ENCODE data around the gene THRB. TPM values are rescaled to one million over a fixed set of nuclear protein-coding genes. Genes with fewer than 3 reads are reported as not detected.

THRB gene
- polyA plus RNA-seq, 1 of the 3 experiments (the other 2 are of a cell fraction): 0.02 TPM

GRCh38 chr3:24503616-24504113 is 9.0 kb upstream of the THRB start:
- TF ChIP-seq POLR2AphosphoS5 (IDR thresholded peaks at IDR 0.05; ENCODE audit: low read depth, low read length) (no peak), EP300 (IDR thresholded peaks at IDR 0.05; ENCODE audit: borderline replicate concordance in 1 of 2, low read depth in 1 of 2, low read length in 1 of 2) (no peak), GABPA (IDR thresholded peaks at IDR 0.05; ENCODE audit: low read depth) (no peak), RAD21 (IDR thresholded peaks at IDR 0.05; ENCODE audit: low read length) (no peak), FOXM1 (IDR thresholded peaks at IDR 0.05; ENCODE audit: low read depth) (no peak), RFX5 (IDR thresholded peaks at IDR 0.05; ENCODE audit: low read length) (no peak), GATA2 (CRISPR knock-in tag; IDR thresholded peaks at IDR 0.05) (no peak)
- TF ChIP-seq, protein P1, sequence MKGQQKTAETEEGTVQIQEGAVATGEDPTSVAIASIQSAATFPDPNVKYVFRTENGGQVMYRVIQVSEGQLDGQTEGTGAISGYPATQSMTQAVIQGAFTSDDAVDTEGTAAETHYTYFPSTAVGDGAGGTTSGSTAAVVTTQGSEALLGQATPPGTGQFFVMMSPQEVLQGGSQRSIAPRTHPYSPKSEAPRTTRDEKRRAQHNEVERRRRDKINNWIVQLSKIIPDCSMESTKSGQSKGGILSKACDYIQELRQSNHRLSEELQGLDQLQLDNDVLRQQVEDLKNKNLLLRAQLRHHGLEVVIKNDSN (IDR thresholded peaks at IDR 0.05; ENCODE audit: borderline replicate concordance, low read depth): no peak
- TF ChIP-seq, protein P2, sequence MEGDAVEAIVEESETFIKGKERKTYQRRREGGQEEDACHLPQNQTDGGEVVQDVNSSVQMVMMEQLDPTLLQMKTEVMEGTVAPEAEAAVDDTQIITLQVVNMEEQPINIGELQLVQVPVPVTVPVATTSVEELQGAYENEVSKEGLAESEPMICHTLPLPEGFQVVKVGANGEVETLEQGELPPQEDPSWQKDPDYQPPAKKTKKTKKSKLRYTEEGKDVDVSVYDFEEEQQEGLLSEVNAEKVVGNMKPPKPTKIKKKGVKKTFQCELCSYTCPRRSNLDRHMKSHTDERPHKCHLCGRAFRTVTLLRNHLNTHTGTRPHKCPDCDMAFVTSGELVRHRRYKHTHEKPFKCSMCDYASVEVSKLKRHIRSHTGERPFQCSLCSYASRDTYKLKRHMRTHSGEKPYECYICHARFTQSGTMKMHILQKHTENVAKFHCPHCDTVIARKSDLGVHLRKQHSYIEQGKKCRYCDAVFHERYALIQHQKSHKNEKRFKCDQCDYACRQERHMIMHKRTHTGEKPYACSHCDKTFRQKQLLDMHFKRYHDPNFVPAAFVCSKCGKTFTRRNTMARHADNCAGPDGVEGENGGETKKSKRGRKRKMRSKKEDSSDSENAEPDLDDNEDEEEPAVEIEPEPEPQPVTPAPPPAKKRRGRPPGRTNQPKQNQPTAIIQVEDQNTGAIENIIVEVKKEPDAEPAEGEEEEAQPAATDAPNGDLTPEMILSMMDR (IDR thresholded peaks at IDR 0.05): no peak
- TF ChIP-seq, protein P3, sequence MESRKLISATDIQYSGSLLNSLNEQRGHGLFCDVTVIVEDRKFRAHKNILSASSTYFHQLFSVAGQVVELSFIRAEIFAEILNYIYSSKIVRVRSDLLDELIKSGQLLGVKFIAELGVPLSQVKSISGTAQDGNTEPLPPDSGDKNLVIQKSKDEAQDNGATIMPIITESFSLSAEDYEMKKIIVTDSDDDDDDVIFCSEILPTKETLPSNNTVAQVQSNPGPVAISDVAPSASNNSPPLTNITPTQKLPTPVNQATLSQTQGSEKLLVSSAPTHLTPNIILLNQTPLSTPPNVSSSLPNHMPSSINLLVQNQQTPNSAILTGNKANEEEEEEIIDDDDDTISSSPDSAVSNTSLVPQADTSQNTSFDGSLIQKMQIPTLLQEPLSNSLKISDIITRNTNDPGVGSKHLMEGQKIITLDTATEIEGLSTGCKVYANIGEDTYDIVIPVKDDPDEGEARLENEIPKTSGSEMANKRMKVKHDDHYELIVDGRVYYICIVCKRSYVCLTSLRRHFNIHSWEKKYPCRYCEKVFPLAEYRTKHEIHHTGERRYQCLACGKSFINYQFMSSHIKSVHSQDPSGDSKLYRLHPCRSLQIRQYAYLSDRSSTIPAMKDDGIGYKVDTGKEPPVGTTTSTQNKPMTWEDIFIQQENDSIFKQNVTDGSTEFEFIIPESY (IDR thresholded peaks at IDR 0.05; ENCODE audit: borderline replicate concordance, low read depth): no peak

DNA sequence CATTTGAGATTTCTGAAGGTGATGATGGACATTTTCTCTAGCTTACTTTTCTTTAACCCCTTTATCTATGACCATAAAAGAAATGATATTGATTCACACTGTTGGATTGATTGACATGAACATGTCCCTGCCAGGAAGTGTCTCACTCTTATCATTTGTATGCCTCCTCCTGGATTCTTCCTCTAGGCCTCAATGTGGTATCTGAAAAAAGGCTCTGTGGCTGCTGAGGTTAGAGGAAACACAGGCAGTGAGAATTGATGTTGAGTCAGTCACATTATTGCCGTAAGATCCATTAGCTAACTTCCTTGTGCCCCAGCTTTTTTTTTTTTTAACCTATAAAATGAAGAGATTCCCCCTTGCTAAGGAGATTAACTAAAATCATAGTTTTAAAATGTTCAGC is 8.0 kb upstream of the THRB start:
- Histone ChIP-seq H3K27me3 (ENCODE audit: insufficient read depth) (no peaks in the 10 kb centered on the region; the same call in 1 of the 2 replicates), H3K36me3 (replicated peaks in 1 of 2; ENCODE audit: control insufficient read depth in 1 of 2, insufficient read depth in 2 of 2, low read length in 1 of 2) (no peaks in the 10 kb centered on the region), H3F3A (replicated peaks; ENCODE audit: insufficient read depth) (no peaks in the 10 kb centered on the region), H3K9me3 (no peaks in the 10 kb centered on the region), H3K4me2 (no peak overlapping the region), H3K79me2 (ENCODE audit: insufficient read depth) (no peaks in the 10 kb centered on the region), H3K4me1 (ENCODE audit: control insufficient read depth in 1 of 2, insufficient read depth in 2 of 2, low read depth in 1 of 2, low read length in 1 of 2) (no peaks in the 10 kb centered on the region; a peak in 2 of 4 replicates), H3K4me3 (ENCODE audit: low read depth in 2 of 2, low read length in 1 of 2) (no peak overlapping the region), H3K27ac (ENCODE audit: low read depth in 2 of 2, low read length in 1 of 2) (no peak overlapping the region), H3K9ac (no peak overlapping the region), H2AFZ (ENCODE audit: low read depth) (no peak overlapping the region), H3K9me2 (no peaks in the 10 kb centered on the region), H4K20me1 (ENCODE audit: insufficient read depth) (no peaks in the 10 kb centered on the region)
- ChIA-PET CTCF (interaction anchor here (1.5 kb wide), 1 partner anchor 12 kb away, joined by 7 read pairs; no protein-coding TSS in a partner anchor), POLR2A (no interaction called here)
- no peak for TF ChIP-seq TCF12 (IDR thresholded peaks at IDR 0.05)
- TF ChIP-seq, protein P4, sequence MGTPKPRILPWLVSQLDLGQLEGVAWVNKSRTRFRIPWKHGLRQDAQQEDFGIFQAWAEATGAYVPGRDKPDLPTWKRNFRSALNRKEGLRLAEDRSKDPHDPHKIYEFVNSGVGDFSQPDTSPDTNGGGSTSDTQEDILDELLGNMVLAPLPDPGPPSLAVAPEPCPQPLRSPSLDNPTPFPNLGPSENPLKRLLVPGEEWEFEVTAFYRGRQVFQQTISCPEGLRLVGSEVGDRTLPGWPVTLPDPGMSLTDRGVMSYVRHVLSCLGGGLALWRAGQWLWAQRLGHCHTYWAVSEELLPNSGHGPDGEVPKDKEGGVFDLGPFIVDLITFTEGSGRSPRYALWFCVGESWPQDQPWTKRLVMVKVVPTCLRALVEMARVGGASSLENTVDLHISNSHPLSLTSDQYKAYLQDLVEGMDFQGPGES (IDR thresholded peaks at IDR 0.05; ENCODE audit: low read depth, low read length): no peak
- no peak for DNase-seq
- 86% methylated on average over 1 of the region's 1 CpG for WGBS (ENCODE audit: low lambda C conversion rate)

More at GRCh38 chr3:24503616-24504113, 9.0 kb upstream of the THRB start:
- Histone ChIP-seq H4K20me1 (ENCODE audit: insufficient read depth) (no peaks in the 10 kb centered on the region), H3K4me3 (ENCODE audit: low read depth in 2 of 2, low read length in 1 of 2) (no peak overlapping the region), H2AFZ (ENCODE audit: low read depth) (no peak overlapping the region), H3K79me2 (ENCODE audit: insufficient read depth) (no peaks in the 10 kb centered on the region), H3F3A (replicated peaks; ENCODE audit: insufficient read depth) (no peaks in the 10 kb centered on the region), H3K27ac (ENCODE audit: low read depth in 2 of 2, low read length in 1 of 2) (no peak overlapping the region), H3K9me2 (no peaks in the 10 kb centered on the region), H3K9ac (no peak overlapping the region), H3K4me2 (no peak overlapping the region), H3K9me3 (no peaks in the 10 kb centered on the region), H3K4me1 (ENCODE audit: control insufficient read depth in 1 of 2, insufficient read depth in 2 of 2, low read depth in 1 of 2, low read length in 1 of 2) (no peaks in the 10 kb centered on the region; a peak in 2 of 4 replicates), H3K27me3 (ENCODE audit: insufficient read depth) (no peaks in the 10 kb centered on the region; the same call in 1 of the 2 replicates), H3K36me3 (replicated peaks in 1 of 2; ENCODE audit: control insufficient read depth in 1 of 2, insufficient read depth in 2 of 2, low read length in 1 of 2) (no peaks in the 10 kb centered on the region)
- CTCF ChIA-PET: no interaction called here
- DNase-seq: no peak
- POLR2A ChIA-PET: no interaction called here
- WGBS (ENCODE audit: low lambda C conversion rate): 82% methylated on average over 3 of the region's 3 CpGs
